NCI-H510A treated with DMSO at 0.1 percent for 48 hours (cell line): ENCODE measurements around the gene KMT2B.
"Not testable (repeated sequence)": the region's sequence is repeated elsewhere in the genome, so short reads cannot be mapped to it uniquely, and the experiment has no call there.

ENCODE experiments used
- DNase-seq: peaks from one replicate; lab custom pipeline; 2025; lab: John Stamatoyannopoulos, UW

The KMT2B gene

DNA sequence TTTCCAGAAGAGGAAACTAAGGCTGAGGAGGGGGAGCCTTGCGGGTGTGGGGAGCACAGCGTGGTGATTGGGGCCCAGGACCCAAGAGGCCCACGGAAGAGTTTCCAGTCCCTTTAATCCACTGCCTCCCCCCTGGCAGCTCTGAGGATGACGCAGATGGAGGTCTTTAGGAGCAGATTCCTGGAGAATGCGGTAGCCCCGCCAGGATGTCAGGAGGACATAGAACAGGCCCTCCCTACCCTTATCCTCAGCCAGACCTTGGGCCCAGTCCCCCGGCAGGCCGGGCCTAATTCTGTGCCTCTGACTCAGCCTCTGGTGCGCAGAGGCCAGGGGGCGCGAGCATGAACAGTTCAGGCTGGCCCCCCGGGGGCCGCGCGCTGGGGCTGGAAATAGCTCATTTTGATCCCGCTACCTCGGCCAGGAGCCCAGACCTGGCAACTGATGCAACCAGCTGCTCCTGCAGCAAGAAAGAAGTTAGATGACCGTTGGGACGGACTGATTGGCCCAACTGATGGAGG lies 39.5 kb downstream of the KMT2B start:
- DNase-seq: no peak

DNA sequence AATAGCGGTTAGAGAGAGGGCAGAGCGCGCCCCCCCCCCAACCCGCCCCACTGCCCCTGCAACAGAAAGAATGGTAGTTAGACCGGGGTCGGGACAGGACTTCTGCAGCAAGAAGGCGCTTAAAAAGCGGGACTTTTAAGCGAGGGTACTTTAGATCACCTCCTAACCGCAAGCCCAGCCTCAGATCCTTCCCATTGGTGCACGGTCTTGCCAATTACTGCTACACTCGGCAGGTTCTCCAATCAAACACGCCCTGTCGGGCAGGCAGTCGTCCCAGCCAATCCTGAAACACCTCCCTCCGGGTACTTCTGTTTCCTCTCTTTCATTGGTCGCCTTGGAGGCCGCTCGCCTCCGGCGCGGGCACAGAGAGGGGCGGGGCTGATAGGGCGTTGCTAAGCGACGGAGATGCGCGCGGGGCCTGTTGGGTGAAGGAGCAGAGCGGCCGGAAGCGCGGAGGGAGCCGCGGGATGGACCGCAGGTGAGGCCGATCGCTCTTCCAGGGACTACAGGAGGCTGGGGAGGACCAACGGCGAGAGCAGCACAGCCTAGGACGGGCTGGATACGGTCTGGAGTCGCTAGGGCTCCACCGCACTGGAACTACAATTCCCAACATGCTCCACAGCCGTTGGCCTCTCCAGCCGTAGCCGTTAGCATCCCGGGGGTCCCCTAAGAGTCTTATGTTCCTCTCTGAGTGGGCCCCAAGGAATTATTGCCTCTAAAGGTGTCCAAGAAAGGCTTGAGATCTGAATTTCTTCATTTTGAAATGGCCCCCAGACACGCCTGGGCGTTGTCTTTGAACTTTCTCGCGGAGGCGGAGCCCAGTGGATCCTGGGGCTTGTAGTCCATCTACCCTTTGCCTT lies 40.2 kb downstream of the KMT2B start, which contains the start of gene PROSER3:
PROSER3 (plus strand) TSS at position 428 of the 860 bp plus-strand sequence; CDS start at position 468, 40 bp downstream.
- peak; percentile 98 for DNase-seq

DNA sequence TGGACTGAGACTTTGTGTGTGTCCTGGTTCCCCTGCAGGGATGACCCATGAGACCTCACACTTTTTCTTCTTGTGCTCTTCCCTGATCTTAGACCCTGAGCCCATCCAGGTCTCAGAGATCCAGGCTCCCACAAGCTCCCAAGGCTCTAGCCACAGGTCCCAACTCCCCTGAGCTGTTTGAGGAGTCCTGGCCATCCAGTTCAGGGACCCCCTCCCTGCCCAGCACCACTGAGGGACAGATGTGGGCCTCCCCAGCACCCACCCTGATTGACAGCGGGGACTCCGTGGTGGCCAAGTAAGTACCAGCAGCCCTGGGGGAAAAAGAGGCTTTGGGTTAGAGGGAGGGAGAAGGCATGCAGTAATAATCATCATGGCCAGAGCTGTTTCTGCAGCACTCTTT lies 41.9 kb downstream of the KMT2B start:
- DNase-seq: no peak

DNA sequence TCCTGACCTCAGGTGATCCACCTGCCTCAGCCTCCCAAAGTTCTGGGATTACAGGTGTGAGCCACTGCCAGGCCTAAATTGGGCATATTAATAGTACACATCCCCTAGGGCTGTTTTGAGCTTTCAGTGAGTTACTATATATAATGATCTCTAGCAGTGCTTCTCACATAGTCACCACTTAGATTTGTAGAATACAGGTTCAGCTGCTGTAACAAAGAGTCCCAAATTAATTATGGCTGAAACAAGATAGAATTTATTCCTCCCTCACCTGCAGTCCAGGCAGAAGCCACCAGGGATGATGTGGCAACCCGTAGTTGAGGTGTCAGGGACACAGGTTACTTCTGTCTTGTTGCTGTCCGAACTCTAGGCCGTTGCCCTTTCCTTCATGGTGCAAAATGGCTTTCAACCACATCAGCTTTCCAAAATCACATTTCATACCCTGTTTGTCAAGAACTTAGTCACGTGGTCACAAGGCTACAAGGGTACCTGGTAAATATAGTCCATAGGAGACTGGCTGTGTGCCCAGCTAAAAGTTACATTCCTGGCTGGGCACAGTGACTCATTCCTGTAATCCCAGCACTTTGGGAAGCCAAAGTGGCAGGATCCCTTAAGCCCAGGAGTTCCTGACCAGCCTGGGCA lies 43.0 kb downstream of the KMT2B start:
- DNase-seq: no peak

DNA sequence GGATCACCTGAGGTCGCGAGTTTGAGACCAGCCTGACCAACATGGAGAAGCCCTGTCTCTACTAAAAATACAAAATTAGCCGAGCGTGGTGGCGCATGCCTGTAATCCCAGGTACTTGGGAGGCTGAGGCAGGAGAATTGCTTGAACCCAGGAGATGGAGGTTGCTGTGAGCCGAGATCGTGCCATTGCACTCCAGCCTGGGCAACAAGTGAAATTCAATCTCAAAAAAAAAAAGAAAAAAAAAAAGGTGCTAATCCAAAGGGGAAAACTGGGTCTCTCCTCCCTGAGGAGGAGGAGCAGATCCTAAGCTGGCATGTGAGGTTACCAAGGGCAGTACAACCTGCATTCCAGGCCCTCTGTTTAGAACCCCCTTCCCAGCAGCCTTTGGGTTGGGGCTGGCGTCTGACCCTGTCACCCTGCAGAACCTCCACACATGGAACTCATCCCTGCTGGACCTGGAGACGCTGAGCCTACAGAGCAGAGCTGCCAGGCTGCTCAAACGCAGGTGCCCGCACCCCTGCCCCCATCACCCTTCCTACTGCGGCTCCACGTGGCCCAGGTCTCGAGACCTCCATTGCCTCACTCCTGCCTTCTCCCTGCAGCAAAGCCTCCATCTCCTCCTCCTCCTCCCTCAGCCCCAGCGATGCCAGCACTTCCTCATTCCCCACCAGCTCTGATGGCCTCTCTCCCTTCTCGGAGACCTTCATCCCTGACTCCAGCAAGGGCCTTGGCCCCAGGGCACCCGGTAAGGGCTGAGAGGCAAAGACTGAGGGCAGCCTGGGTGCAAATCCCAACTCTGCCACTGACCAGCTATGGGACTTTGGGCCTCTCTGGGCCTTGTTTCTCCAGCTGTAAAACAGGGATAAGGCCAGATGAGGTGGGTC lies 46.9 kb downstream of the KMT2B start:
- DNase-seq: no peak

DNA sequence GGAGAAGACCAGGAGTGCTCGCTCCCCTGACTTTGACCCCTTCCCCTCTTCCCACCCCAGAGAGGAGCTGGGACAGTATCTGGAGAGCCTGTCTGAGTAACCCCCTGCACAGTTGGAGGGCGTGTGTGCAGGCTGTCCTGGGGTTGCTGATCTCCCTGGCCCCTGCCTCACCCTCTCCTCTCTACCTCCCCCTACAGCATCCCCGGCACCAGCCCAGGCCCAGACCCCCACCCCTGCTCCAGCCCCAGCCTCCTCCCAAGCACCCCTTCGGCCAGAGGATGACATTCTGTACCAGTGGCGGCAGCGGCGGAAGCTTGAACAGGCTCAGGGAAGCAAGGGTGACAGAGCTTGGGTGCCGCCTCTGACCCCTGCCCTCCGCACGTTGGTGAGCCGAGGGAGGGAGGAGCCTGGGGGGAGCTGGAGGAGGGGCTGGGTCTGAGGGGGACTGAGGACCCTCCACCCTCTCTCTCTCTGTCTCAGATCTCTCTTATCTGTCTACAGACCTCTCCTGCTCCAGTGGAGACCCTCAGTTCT lies 48.8 kb downstream of the KMT2B start:
- no peak for DNase-seq

DNA sequence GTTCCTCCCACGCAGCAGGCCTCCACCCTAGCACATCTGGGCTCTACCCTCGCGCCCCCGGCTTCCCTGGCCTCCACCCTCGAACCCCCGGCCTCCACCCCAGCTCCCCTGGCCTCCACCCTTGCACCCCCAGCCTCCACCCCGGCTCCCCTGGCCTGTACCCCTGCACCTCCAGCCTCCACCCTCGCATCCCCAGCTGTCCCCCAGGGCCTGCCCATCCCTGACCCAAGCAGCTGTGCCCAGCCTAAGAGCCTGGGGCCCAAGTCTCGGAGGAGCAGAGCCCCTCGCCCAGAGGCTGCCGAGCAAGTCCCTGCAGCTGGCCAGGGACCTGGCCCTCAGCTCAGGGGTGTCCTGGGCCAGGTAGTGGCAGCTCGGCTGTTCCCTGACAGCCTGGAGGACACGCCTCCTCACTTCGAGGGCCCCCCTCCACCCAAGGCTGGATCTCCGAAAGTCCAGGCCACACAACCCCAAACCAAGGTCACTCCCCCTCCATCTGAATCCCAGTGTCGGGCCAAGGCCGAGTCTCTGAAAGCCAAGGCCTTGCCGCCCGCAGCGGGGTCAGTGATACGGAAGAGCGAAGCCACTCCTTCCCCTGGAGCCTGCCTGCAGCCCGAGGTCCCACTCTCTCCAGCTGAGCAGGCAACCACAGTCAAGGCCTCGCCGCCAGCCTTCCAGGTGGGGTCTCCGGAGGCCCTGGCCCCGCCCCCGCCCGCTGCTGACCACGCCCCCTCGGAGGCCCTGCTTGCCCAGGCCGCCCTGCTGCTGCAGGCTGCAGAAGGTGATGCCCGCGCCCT lies 49.7 kb downstream of the KMT2B start:
- DNase-seq: no peak

DNA sequence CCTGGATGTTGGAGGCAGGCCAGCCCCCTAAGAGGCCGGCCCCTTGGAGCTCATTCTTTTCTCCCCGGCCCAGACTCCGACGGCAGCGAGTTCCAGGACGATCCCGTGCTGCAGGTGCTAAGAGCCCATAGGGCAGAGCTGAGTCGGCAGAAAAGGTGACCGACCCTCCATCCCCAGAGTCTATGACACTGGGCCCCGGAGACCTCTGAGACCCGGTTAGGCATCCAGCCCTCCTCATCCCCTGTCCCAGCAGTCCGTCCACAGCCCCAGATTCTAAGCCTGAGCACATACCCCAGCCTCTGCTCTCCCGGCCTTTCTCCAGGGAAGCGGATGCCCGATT lies 50.2 kb downstream of the KMT2B start:
- DNase-seq: no peak

DNA sequence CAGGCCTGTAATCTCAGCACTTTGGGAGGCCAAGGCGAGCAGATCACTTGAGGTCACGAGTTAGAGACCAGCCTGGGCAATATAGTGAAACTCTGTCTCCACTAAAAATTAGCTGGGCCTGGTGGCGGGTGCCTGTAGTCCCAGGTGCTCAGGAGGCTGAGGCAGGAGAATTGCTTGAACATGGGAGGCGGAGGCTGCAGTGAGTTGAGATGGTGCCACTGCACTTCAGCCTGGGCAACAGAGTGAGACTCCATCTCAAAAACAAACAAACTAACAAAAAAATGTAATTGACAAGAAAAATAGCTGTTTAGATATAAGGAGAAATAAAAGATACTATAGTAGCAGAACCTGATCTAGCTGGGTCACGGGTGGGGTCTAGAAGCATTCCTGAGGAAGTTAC lies 54.6 kb downstream of the KMT2B start:
- DNase-seq: not testable (repeated sequence)

DNA sequence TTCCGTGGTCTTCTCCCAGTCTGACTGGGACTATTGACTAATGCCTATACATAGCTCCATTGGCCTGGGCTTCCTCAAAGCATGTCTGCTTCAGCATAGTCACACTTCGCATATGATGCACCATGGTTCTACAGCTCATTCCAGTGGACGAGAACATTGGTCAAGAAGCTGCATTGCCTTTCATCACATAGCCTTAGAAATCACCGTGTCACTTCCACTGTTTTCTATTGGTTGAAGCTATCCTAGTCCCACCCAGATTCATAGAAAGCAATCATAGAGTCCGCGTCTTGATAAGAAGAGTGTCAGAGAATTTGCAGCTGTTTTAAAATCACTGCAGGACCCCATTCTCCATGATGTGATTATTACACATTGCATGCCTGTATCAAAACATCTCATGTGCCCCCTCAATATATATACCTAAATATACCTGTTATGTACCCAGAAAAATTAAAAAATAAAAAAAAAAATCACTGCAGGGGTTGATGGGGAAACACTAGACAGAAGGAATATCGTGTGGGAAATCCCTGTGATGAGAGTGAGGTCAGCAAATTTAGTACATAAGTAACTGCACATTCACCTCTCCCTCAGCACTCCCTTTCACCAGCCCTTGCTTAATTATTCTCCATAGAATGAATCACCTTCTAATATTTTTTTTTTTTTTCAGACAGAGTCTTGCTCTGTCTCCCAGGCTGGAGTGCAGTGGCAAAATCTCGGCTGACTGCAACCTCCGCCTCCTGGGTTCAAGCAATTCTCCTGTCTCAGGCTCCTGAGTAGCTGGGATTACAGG lies 55.4 kb downstream of the KMT2B start:
- DNase-seq: no peak

DNA sequence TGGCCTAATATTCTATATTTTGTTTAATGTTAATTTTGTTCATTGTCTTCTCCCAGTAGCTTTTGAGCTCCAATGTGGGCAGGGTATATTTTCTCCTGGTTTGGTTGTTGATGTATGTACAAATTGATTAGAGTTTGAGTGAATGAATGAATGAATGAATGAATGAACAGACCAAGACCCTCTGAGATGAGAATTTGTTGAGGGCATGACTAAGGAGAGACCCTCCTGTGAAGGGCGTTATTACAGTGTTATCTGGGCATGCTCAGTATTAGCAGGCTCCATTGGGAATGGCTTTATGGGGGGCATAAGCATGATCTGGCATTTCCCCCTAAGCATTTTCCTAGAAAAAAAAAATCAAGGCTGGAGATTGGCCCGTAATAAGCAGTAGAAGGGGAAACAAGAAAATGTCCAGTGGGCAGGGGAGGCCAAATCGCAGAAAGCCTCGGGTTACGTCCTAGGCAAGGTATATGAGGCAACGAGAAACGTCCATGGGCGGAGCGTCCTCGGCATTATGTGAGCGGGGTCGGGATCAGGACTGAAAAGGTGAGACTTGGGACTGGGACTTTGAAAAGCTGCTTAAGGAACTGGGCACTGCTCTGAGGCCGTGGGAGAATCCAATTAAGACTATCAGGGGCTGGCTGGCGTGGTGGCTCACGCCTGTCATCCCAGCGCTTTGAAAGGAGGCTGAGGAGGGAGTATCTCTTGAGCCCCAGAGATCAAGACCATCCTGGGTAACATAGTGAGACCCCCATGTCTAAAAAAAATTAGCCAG lies 56.7 kb downstream of the KMT2B start:
- DNase-seq: peak; percentile 28

DNA sequence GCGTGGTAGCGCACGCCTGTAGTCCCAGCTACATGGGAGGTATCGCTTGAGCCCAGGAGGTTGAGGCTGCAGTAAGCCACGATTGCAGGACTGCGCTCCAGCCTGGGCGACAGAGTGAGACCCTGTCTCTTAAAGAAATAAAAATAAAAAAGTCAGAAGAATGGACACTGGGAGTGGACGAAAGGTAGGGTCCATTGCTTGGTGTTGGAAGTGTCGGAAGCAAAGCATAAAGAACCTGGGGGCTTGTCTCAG lies 57.2 kb downstream of the KMT2B start:
- no peak for DNase-seq

DNA sequence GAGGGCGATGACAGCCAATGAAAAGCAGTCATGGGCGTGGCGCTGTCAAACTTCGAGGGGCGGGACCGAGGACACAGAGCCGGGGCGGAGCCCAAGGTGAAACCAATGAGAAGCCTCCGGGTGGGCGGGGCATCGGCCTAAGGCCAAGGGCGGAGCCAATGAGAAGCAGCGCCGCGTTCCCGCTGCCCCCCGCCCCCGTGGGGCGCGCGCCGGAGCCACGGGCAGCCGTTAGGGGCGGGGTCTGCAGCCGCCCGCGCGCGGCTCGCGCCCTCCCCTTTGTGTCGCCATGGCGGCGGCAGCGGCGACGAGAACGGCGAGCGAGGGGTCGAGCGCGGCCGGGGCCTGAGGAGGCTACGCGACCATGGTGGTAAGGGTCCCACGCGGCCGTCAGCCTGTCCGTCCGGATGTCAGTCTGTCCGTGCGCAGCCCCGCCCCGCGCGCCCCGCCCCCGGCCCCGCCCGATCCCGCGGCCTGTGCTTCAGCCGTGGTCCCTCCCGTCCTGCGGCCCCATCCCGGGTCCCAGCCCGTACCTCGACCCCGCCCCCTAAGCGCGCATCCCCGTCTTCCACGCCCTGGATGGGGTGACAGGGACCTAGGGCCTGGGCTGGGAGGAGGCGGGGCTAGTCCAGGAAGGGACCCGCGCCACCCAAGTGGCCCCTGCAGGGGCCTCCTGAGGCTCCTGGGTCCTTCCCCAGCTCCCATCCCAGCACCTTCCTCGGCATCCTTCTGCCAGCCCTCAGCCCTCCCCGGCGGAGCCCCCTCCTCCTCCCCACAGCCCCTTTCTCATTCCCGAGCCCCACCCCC lies 57.7 kb downstream of the KMT2B start, which contains the start of gene ARHGAP33:
ARHGAP33 (plus strand) TSS at position 267 of the 804 bp plus-strand sequence; CDS start at position 362, 95 bp downstream.
- peak; percentile 99 for DNase-seq

DNA sequence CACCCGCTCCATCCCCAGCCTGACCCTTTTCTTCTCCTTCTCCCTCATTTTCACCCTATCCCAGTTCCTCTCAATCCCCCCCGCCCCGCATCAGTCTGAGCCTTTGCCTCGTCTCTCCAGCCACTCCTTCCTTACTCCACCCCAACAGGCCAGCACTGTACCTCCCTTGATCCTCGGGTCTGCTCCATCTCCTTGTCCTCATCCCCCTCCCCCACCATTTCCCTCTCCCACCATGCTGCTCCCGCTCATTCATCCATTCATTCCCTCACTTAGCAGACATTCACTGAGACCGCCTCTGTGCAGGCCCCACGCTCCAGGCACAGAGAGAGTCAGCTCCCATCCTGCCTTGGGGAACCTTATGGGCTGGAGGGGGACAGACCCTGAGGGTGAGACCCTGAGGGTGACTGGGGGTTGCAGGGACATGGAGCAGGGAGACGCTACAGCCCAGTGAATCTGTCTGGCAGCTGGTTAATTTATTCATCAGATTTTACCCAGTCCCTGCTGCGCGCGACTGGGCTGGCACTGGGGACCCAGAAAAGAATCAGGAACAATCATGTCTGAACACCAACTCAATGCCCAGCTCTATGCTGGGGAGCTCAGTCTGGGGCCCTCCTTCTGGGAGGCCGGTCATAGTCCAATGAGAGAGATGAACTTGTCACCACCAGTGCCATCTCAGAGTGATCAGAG lies 58.4 kb downstream of the KMT2B start:
- DNase-seq: no peak

DNA sequence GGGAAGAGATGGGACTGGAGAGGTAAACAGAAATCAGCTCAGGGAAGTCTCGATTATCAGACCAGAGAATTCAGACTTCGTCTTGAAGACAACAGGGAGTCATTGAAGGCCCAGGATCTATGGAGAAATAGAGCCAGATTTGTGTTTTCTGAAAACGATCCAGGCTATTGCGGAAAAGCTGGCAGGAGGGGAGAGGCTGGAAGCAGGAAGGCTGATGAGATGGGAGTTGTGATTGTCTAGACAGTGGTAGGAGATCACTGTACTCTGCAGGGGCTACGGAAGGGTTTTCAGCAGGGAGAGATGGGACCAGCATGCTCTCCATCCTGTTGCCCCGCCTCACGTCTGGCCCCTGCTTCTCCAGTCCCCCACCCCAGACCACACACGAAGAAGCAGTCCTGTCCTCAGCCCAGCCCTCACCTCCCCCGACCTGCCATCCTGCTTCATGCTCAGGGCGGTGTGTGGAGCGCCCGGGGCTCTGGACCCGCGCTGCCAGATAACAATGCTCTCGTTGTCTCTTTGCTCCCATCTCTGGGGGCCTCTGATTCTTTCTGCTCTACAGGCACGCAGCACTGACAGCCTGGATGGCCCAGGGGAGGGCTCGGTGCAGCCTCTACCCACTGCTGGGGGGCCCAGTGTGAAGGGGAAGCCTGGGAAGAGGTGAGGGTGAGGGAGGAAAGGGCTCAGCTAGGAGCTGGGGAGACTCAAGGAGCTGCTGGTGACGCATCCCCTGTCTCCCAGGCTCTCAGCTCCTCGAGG lies 59.5 kb downstream of the KMT2B start:
- DNase-seq: no peak

DNA sequence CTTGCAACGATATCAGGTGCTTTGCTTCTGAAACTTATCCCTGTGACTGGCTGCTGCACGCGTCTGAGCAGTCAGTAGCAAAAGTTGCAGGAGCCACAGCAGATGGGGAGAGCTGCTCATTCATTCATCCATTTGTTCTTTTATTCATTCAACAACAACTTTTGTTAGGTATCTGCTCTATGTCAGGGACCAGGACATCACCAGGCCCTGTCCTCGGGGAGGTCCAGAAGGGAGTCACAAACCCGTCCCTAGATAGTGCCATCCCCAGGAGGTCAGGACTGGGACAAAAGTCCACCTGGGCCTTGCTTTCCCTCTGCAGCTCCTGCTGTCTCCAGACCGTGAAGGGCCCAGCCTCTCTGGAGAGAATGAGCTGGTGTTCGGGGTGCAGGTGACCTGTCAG lies 60.2 kb downstream of the KMT2B start:
- DNase-seq: no peak

DNA sequence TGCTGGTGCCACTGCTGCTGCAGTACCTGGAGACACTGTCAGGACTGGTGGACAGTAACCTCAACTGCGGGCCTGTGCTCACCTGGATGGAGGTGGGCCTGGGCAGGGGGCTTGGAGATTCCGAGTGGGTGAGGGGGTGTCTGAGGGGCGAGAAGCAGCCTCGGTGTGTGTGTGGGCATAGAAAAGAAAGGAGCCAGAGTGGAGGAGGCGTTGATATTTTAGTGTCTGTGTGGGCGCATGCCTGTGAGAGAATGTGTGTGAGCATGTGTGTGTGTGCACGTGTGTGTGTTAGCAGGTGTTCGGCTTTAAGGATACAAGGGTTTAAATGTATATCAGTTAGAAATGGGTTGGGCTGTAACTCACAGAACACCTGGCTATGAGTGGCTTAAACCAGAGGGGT lies 61.2 kb downstream of the KMT2B start:
- DNase-seq: no peak

DNA sequence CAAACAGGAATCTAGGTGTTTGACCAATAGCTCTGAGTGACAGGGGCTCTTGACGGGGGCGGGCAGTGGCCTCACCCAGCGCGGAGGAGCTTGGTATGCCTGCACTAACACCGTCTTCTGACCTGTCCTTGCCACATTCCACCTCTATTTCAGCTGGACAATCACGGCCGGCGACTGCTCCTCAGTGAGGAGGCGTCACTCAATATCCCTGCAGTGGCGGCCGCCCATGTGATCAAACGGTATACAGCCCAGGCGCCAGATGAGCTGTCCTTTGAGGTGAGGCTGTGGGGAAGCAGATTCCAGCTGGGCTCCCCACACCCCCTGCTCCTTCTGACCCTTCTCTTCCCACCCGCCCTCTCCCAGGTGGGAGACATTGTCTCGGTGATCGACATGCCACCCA lies 62.3 kb downstream of the KMT2B start:
- DNase-seq: no peak
